MCF 10A (cell line): ENCODE measurements around the gene HYPK. TPM values are rescaled to one million over a fixed set of nuclear protein-coding genes. Genes with fewer than 3 reads are reported as not detected.
"Not testable (repeated sequence)": the region's sequence is repeated elsewhere in the genome, so short reads cannot be mapped to it uniquely, and the experiment has no call there.

Experiments used
- BruUV-seq: library from RNA; stranded (reverse); fragments of 400-500 nt; replicated peaks from 2 replicates; lab custom pipeline; 2021; lab: Mats Ljungman, UMichigan
- CTCF ChIA-PET: fragments of 300-600 bp; sonication (Branson Sonifier 250); formaldehyde crosslinking; extraction: SDS; loops from one replicate; lab custom pipeline; 2021; ENCODE audit warnings: antibody characterized with exemption, inconsistent platforms; lab: Yijun Ruan, JAX
- POLR2A ChIA-PET: fragments of 300-600, 350-650 bp; sonication (Branson Sonifier 250); formaldehyde crosslinking; extraction: SDS; loops from one replicate; lab custom pipeline; 2020; ENCODE audit warnings: antibody characterized with exemption, inconsistent platforms; lab: Yijun Ruan, JAX
- DNase-seq: peaks from one replicate; pipeline ENCODE4 v3.0.0-alpha.2; 2018; ENCODE audit not compliant: unreplicated experiment
- H3K27ac Mint-ChIP-seq: one replicate; pipeline ENCODE4 v1.8.0; 2022; ENCODE audit warnings: mild to moderate bottlenecking, low read depth, mixed read lengths; ENCODE audit not compliant: unreplicated experiment
- H3K27me3 Mint-ChIP-seq: one replicate; pipeline ENCODE4 v1.8.0; 2022; ENCODE audit warnings: mixed read lengths; ENCODE audit not compliant: insufficient read depth, unreplicated experiment
- H3K36me3 Mint-ChIP-seq: one replicate; pipeline ENCODE4 v1.8.0; 2022; ENCODE audit warnings: mild to moderate bottlenecking, moderate library complexity, mixed read lengths; ENCODE audit not compliant: insufficient read depth, unreplicated experiment
- H3K4me1 Mint-ChIP-seq: one replicate; pipeline ENCODE4 v1.8.0; 2022; ENCODE audit warnings: mixed read lengths; ENCODE audit not compliant: insufficient read depth, unreplicated experiment
- H3K4me3 Mint-ChIP-seq: one replicate; pipeline ENCODE4 v1.8.0; 2022; ENCODE audit warnings: mild to moderate bottlenecking, moderate library complexity, mixed read lengths; ENCODE audit not compliant: unreplicated experiment
- H3K9me3 Mint-ChIP-seq: one replicate; pipeline ENCODE4 v1.8.0; 2022; ENCODE audit warnings: mixed read lengths; ENCODE audit not compliant: unreplicated experiment
- CTCF ChIP-seq: fragments of 200-600 bp; IDR thresholded peaks from one replicate; pipeline ENCODE4 v1.8.0; 2022; ENCODE audit warnings: antibody characterized with exemption, mild to moderate bottlenecking; ENCODE audit not compliant: unreplicated experiment
- intact Hi-C: fragments of 100-400 bp; cut with micrococcal nuclease; formaldehyde crosslinking; loops from 2 replicates; pipeline ENCODE4 v1.14.1; 2022
- total RNA-seq: library from RNA; stranded (reverse); gene quantifications from 2 replicates; pipeline ENCODE4 v1.2.3, GENCODE V29; 2022

Gene HYPK
- total RNA-seq, 1 experiment from 2014 or later = 31.1 TPM

DNA sequence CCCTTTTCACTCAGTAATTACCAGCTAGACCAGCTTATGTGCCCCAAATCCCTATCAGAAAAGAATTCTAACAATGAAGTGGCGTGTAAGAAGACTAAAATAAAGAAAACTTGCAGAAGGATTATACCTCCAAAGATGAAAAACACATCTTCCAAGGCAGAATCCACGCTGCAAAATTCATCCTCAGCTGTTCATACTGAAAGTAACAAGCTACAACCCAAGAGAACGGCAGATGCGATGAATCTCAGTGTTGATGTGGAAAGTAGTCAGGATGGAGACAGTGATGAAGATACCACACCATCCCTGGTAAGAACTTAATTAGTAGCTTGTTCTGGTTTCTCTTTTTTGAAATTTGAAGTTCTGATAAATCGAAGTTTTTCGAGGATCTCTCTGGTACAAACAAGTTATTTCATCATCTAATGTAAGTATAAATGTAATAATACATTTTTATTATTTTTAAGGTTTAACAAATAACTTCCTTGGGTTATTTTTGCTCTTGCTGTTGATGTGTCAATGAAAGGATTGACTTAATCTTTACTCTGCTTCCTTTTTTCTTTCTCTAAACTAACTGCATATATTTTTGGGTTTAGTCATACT, 27.8 kb downstream of the HYPK start:
- H3K4me3 Mint-ChIP-seq = peak overlapping the region; percentile 84
- H3K27ac Mint-ChIP-seq = peak overlapping the region; percentile 64
- TSS peak; percentile 23 for BruUV-seq
- H3K27me3 Mint-ChIP-seq = no peaks in the 10 kb centered on the region
- TF ChIP-seq CTCF = no peak
- ChIA-PET CTCF (interaction anchor here (1.2 kb wide), 1 partner anchor 51 kb away, joined by 5 read pairs; the partner anchor contains the start of gene ELL3), POLR2A (interaction anchor here (0.7 to 8.7 kb wide), 5 partner anchors 14 to 256 kb away, joined by 3 to 99 read pairs (median 4); partner anchors contain the start of genes ELL3, HYPK and SERINC4)
- no peaks in the 10 kb centered on the region for H3K9me3 Mint-ChIP-seq
- intact Hi-C loops = no loop called here
- peak; percentile 6 for DNase-seq
- peaks cover 19% of the 10 kb centered on the region for H3K36me3 Mint-ChIP-seq
- peaks cover 6% of the 10 kb centered on the region for H3K4me1 Mint-ChIP-seq

DNA sequence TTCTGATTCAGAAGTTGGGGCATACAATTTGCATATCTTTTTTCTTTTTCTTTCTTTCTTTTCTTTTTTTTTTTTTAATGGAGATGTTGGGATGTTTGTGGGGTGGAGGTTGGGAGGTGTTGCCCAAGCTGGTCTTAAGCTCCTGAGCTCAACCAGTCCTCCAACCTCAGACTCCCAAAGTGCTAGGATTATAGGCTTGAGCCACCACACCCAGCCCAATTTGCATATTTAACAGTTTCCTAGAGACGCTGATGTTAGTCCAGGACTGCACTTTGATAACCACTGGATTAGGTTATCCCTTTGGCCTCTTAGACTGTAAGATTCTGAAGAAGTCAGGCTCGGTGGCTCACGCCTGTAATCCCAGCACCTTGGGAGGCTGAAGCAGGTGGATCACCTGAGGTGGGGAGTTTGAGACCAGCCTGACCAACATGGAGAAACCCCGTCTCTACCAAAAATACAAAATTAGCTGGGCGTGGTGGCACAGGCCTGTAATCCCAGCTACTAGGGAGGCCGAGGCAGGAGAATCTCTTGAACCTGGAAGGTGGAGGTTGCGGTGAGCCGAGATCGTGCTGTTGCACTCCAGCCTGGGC, 29.6 kb downstream of the HYPK start:
- intact Hi-C loops, H3K27me3 Mint-ChIP-seq, BruUV-seq, H3K4me1 Mint-ChIP-seq, H3K27ac Mint-ChIP-seq, POLR2A ChIA-PET, H3K9me3 Mint-ChIP-seq, DNase-seq, CTCF ChIA-PET, H3K4me3 Mint-ChIP-seq: not testable (repeated sequence)
- peaks cover 11% of the 10 kb centered on the region for H3K36me3 Mint-ChIP-seq

DNA sequence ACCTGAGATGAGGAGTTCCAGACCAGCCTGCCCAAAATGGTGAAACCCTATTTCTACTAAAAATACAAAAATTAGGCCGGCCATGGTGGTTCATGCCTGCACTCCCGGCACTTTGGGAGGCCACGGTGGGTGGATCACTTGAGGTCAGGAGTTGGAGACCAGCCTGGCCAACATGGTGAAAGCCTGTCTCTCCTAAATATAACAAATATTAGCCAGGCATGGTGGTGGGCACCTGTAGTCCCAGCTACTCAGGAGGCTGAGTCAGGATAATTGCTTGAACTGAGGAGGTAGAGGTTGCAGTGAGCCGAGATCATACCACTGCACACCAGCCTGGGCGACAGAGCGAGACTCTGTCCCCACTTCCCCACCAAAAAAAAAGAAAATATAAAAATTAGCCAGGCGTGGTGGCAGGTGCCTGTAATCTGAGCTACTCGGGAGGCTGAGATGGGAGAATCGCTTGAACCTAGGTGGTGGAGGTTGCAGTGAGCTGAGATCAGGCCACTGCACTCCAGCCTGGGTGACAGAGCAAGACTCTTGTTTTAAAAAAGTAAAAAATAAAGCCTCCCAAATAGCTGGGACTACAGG, 30.4 kb downstream of the HYPK start:
- intact Hi-C loops, H3K4me3 Mint-ChIP-seq, H3K9me3 Mint-ChIP-seq, H3K27ac Mint-ChIP-seq, BruUV-seq, H3K27me3 Mint-ChIP-seq, DNase-seq, H3K4me1 Mint-ChIP-seq: not testable (repeated sequence)
- peaks cover 18% of the 10 kb centered on the region for H3K36me3 Mint-ChIP-seq
- ChIA-PET CTCF (interaction anchor here (0.6 to 1.3 kb wide), 2 partner anchors 19 to 72 kb away, joined by 3 read pairs; no protein-coding TSS in a partner anchor), POLR2A (interaction anchor here (0.9 kb wide), 1 partner anchor 60 kb away, joined by 3 read pairs; no protein-coding TSS in a partner anchor)

- H3K4me1 Mint-ChIP-seq, H3K27me3 Mint-ChIP-seq, BruUV-seq, H3K9me3 Mint-ChIP-seq, H3K27ac Mint-ChIP-seq, DNase-seq, intact Hi-C loops, H3K4me3 Mint-ChIP-seq: not testable (repeated sequence)
- ChIA-PET CTCF (interaction anchor here (0.6 to 1.3 kb wide), 2 partner anchors 20 to 71 kb away, joined by 3 read pairs; no protein-coding TSS in a partner anchor), POLR2A (interaction anchor here (0.9 to 1.4 kb wide), 2 partner anchors 12 to 61 kb away, joined by 3 to 4 read pairs; no protein-coding TSS in a partner anchor)
- H3K36me3 Mint-ChIP-seq = peaks cover 21% of the 10 kb centered on the region
These were observed 31.2 kb downstream of the HYPK start for GRCh38 chr15:43831519-43832052.

DNA sequence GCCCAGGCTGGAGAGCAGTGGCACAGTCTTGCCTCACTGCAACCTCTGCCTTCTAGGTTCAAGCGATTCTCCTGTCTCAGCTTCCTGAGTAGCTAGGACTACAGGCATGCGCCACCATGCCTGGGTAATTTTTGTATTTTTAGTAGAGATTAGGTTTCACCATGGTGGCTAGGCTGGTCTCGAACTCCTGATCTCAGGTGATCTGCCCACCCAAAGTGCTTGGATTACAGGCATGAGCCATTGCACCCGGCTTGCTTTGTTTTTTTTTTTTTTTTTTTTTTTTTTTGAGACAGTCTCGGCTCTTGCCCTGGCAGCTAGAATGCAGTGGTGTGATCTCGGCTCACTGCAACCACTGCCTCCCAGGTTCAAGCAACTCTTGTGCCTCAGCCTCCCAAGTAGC, 32.1 kb downstream of the HYPK start:
- POLR2A ChIA-PET = interaction anchor here (1.4 kb wide), 1 partner anchor 11 kb away, joined by 4 read pairs; no protein-coding TSS in a partner anchor
- H3K27ac Mint-ChIP-seq, DNase-seq, H3K4me3 Mint-ChIP-seq, intact Hi-C loops, H3K4me1 Mint-ChIP-seq, H3K27me3 Mint-ChIP-seq, BruUV-seq, H3K9me3 Mint-ChIP-seq: not testable (repeated sequence)
- peaks cover 24% of the 10 kb centered on the region for H3K36me3 Mint-ChIP-seq
- CTCF ChIA-PET = interaction anchor here (0.6 kb wide), 1 partner anchor 461 kb away, joined by 3 read pairs; no protein-coding TSS in a partner anchor
